Amniotic epithelial cell (primary cell): Measurements from ENCODE around the gene CYBB.

ENCODE experiments used
- DNase-seq: peaks from one replicate; pipeline ENCODE4 v3.0.0-alpha.2; 2010; ENCODE audit warnings: low read depth

Gene CYBB

DNA sequence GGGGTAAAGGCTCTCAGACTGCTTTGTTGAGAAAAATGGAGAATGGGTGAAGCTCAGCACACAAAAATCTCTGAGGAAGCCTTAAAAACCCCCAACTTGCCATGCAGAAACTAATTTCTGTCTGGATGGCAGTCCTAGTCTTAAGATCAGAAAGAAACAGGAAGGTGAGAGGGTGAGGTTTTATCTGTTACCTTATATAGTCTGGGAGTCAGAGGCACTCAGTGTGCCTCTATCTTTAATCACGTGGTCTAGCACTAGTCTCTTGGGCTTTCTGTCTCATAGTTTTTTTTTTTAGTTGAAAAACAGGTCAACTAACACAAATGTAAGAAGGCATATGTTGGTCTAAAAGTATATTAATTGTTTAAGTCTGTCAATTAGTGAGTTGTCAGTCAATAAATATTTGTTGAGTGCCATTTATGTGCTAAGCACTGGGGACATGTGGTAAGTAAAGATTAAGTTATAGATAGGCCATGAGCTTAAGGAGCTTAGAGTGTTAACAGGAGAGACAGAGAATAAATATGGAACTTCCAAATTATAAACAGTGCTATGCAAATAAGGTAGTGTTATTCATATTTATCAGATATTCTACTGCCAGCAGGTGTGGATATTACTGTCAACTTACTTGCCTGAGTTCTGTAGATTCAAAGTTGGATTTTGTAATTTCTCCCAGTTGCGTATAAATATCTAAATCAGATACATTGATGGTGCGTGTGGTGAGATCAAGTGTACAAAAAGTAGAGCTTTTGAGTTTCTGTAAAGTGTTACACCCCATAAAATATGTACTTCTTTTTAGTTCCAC lies 7.0 kb downstream of the CYBB start:
- no peak for DNase-seq

- no peak for DNase-seq
These were observed 7.6 kb downstream of the CYBB start for GRCh38 chrX:37787423-37787869.

GRCh38 chrX:37796310-37796709 lies 16.5 kb downstream of the CYBB start:
- no peak for DNase-seq

DNA sequence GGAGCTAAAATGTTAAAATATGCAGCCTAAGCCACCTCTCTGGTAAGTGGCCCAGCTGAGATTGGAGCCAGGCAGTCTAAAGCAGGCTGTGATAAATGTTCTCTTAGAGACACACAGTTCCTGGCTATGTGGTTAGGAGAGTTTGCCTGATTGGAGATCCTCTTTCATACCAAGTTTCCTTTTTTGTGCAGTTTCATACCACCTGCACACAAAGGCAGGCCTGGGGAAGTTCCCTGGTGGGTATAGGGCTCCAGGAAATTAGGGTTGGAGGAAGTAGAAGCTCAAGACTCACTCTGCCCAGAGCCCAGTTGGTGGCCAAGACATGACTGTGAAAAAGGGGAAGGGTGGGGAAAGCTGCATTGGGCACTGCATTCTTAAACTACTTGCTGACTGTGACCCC lies 16.9 kb downstream of the CYBB start:
- DNase-seq = no peak

DNA sequence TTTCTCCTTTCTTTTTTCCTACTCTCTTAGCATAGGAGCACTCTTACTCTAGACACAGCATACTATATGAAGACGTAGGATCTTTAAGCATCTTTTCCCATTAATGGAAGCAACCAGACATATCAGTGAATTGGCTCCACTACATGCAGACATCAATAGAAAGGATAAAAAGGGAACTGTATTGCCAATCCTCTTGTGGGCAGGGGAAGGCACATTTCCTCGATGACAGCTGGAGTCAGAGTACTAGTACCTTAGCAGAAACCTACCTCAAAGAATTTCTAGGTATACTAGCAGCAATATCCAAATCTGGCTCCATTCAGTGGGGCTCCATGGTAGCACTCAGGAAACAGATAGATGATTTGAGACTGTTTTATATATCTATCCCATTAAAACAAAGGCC lies 20.1 kb downstream of the CYBB start:
- no peak for DNase-seq

GRCh38 chrX:37800717-37801116 lies 20.9 kb downstream of the CYBB start:
- DNase-seq = peak; percentile 16

DNA sequence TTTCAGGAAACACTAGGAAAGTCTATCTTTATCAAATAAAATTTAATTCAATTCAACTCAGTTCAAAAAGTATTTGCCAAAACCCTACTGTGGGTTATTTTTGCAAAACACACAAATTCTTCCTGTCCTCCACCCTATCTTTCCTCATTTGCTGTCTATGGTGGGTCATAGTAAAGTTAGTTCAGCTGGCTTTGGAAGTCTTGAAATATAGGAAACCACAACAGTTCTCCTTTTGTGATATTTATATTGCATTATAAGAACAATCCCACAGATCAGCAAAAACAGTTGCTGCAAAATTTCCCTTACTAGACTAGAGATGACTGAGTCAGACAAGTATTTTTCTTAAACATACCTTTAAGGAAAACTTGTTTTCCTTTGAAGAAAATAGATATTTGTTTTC lies 22.2 kb downstream of the CYBB start:
- DNase-seq = peak; percentile 0

DNA sequence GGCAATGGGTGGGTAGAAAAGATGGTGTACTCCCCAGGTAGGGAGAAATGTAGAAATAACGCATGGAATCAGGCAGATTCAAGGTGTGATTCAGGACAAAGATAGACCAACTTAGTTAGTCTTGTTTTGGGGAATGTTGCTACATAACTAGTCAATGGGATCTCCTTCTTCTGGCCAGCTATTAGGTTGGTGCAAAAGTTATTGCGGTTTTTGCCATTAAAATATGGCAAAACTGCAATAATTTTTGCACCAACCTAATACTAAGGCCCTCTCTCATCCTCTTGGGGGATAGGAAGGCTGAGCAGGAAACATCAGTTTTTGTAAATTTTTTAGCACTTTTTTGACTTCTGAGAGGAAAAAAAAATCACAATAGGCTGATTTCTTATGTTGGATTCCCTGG lies 23.2 kb downstream of the CYBB start:
- no peak for DNase-seq

- no peak for DNase-seq
These were observed 30.1 kb downstream of the CYBB start for GRCh38 chrX:37809970-37810369.

DNA sequence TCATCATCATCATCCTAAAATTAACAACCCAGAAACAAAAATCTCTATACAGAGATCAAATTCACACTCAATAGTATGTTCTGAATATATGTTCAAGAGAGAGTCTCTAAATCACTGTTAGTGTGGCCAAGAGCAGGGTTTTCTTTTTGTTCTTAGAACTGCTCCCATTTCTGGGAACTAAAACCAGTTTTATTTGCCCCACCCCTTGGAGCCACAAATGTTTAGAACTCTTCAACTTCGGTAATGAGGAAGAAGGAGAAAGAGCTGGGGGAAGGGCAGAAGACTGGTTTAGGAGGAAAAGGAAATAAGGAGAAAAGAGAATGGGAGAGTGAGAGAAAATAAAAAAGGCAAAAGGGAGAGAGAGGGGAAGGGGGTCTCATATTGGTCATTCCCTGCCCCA lies 32.3 kb downstream of the CYBB start:
- no peak for DNase-seq

GRCh38 chrX:37813570-37813969 lies 33.7 kb downstream of the CYBB start:
- no peak for DNase-seq

- no peak for DNase-seq
These were observed 35.5 kb downstream of the CYBB start for GRCh38 chrX:37815366-37815765.

GRCh38 chrX:37816766-37817165 lies 36.9 kb downstream of the CYBB start:
- DNase-seq = no peak

DNA sequence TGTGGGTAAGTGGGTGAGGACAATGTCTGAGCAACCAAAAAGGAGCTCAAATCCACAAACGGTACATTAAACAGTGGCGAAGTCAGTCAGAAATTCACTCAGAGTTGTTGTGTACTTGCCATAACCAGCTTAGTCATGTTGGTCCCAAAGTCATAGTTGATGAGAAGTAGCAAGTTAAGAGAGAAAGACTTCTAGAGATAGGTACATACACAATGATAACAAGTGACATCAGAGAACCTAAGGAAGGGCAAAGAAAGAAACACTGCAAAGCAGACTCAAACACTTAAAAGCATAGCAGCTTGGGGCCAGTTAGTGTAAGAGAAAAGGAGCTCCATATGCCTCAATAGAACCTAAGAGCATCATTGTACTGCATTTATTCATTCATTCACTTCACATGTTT lies 37.3 kb downstream of the CYBB start:
- DNase-seq = no peak

GRCh38 chrX:37817579-37817978 lies 37.7 kb downstream of the CYBB start:
- no peak for DNase-seq

DNA sequence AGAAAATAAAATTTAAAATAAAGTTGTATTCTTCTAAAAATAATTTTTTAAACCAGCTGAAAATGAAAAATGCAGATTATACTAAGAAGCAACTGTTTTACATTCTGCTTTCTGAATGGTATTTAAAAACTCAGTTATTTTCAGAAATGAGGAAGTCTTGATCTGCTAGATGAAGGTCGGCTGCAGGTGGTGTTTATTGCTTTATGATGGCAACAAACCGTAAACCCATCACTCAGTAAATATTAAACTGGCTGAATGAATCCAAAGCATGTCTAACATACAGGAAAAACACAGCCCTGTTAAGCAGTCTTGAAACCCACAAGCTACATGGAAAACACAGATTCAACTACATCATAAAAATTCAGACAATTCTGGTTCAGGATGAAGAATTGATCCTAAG lies 38.2 kb downstream of the CYBB start:
- no peak for DNase-seq

- DNase-seq = no peak
These were observed 40.8 kb downstream of the CYBB start for GRCh38 chrX:37820646-37821045.

DNA sequence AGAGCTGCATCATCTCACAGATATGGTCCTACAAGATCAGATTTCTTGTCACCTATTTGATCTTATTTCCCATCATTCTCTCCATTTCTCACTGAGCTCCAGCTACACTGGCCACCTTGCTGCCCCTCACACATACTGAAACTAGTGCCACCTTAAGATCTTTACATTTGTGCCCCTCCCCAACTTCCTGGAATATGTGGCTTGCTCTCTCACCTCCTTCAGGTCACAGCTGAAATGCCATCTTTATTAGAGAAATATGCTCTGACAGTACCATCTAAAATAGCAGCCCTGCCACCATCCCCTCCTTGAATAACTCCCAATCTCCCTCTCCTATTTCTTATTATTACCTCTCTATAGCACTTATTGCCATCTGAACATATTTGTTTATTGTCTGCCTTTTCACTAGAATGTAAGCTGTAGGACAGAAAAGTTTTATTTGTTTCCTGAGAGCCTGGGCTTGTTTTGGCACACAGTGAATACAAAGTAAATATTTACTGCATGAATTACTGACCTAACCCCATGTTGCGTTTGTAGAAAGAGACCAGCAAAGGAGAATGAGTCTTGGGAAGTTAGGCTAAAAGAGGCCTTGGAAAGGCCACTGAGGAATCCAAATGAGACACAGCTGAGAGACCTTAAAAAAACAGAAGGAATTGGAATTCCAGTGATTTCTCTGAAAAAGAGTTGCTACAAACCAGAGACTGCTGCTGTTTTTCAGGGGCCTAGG lies 44.8 kb downstream of the CYBB start:
- no peak for DNase-seq

DNA sequence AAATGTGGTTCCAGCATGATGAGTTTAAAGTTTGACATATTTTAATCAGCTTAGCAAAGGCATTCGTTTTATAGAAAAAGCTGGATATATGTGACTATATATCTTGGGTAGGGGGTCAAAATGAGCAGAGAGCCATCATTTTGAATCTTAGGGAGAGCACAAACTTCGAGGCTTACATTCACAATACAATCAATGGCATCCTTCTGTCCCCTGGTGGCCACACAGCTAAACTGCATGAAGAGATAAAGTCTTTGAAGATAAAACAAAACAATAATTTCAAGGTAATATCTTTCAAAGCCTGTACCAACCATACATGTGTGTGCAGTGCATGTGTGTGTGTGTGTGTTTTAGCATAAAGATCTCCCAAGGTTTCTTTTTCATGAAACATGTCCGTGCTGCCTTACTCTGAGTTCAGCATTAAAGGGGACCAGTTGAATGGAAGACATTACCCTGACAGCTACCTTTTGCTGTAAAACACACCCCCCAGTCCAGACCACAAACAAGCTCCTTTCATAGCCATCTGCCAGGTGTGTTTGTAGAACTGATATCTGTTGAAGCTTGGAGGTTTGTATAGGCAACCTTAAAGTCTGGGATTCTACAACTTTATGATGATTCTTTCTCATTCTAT lies 45.5 kb downstream of the CYBB start:
- peak; percentile 11 for DNase-seq

DNA sequence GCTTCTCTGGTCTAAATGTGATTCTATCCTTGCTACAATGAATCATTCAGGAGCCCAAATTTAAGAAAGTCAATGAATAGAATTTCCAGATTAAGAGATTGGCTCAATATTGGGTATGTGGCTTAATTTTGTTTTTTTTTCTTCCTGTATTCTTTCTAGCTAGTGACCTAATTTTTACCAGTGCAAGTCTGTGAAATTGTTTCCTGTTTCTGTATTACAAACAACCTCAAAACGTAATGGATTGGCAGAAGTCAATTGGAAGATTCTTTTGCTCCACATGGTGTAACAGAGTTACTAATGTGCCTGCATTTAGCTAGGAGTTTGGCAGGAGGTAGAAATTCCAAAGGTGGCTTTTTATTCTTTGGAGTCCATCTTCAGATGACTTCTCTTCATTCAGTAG lies 49.9 kb downstream of the CYBB start:
- DNase-seq = no peak

DNA sequence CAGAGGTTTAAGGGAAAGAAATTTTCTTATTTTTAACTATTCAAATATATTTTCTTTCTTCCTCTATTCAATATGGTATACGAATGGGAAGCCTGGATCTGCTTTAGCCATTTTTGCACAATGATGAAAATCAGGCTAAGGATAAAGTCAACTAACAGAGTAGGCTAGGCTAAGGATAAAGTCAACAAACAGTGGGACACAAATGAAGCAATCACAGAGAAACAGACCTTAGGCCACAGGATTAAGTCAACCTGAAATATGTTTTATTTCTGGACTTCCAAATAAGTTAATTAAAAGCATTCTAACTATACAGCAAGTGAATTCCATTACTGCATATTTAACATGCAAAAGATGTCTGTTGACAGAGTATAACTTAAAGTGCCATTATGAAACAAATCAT lies 50.5 kb downstream of the CYBB start:
- DNase-seq = no peak

- peak; percentile 15 for DNase-seq
These were observed 55.1 kb downstream of the CYBB start for GRCh38 chrX:37834937-37835336.

GRCh38 chrX:37840931-37841330 lies 61.1 kb downstream of the CYBB start:
- DNase-seq = no peak
